ENCODE data around the gene LLGL2.
A peak's percentile ranks its signal among the peaks of the same experiment; 100 is the strongest.

Gene LLGL2

GRCh38 chr17:75521951-75522727, 3.4 kb upstream of the LLGL2 start:
- DNase-seq (ENCODE audit: low spot score), result no peak

- DNase-seq (ENCODE audit: low spot score), result no peak
Measured at GRCh38 chr17:75523647-75524046, 1.9 kb upstream of the LLGL2 start.

- no peak for DNase-seq (ENCODE audit: low spot score)
Measured at GRCh38 chr17:75524269-75524969, 1.1 kb upstream of the LLGL2 start.

- no peak for DNase-seq (ENCODE audit: low spot score)
Measured at GRCh38 chr17:75525806-75526554, 483 bp downstream of the LLGL2 start.

- DNase-seq (ENCODE audit: low spot score), result no peak
Measured at GRCh38 chr17:75526555-75527270, 1.2 kb downstream of the LLGL2 start.

DNA sequence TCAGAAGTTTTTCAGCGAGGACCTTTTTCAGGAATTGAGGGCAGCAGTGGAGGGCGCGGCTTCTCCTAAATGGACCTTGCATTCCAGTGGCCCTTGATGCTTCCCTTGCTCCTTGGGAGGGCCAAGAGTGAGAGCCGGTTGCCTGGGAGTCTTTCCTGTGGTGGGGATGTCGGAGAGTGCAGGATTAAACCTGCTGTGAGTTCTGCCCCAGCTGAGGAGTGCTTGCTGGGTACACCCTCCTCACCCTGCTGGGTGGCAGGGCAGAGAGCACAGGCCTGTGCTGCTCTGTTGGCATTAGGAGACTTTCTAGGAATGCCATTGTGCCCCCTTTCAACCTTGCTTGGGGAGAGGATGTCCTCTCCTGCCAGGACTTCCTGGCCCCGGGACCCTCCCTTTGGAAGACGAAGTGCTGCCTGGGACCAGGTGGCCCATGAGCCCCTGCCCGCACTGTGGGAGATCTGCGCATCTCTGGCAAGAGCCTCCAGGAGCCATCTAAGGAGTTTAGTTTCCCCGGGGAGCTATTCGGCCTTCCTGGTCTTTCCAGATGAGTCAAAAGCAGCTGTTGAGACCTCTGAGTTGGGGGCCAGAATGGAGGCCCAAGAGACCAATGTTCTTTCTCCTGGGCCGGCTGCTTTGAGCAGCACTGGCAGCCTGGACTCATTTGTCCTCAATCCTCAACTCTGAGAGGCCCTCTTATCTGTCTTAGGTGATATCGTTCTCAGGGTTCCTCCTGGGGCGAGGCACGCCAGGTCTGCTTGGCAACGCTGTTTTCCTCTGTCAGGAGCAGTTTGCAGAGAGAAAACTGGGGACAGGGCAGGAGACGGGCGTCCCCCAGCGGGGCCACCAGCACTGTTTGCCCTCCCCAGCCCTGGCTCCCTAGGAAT, 5.6 kb downstream of the LLGL2 start:
- no peak for DNase-seq (ENCODE audit: low spot score)

- no peak for DNase-seq (ENCODE audit: low spot score)
Measured at GRCh38 chr17:75531721-75532072, 6.2 kb downstream of the LLGL2 start.

DNA sequence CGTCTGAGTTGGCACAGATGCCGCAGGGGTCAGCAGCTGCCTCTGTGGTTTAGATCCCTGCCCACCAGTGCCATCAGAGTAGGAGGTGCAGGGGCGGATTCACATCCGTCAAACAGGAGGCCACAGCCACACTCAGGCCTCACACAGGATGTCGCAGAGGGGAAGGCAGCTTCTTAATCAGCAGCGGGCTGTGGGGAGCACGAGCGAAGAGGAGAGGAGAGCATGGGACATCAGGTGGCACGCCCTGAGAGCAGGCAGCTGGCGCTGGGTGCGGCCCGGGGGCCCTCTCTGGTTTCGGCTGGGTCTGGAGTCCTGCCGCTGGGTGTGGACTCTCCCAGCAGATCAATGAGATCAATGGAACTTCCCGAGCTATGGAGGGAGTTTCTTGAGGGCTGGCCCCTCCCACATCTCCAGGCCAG, 9.6 kb downstream of the LLGL2 start:
- peak; percentile 68 for DNase-seq (ENCODE audit: low spot score)

GRCh38 chr17:75535871-75536270, 10.4 kb downstream of the LLGL2 start:
- no peak for DNase-seq (ENCODE audit: low spot score)

DNA sequence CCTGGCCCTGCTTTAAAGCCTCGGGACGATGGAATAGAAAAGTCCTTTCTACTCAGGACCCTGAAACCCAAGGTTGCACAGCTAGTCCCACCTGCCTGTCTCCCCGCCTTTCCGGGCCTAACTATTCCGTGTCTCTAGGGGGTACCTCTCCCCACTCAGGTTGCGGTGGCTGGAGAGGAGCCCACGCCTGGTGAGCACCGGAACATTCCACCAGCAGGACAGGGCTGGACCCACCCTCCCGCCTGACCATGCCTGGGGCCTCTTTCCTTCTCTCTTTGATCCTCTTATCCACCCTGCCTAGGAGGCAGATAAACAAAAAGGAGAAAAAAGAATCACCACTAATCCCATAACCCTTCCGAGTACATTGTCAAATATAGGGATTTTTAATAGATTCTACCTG, 10.9 kb downstream of the LLGL2 start:
- no peak for DNase-seq (ENCODE audit: low spot score)

- DNase-seq (ENCODE audit: low spot score), result no peak
Measured at GRCh38 chr17:75539967-75540729, 14.7 kb downstream of the LLGL2 start.

DNA sequence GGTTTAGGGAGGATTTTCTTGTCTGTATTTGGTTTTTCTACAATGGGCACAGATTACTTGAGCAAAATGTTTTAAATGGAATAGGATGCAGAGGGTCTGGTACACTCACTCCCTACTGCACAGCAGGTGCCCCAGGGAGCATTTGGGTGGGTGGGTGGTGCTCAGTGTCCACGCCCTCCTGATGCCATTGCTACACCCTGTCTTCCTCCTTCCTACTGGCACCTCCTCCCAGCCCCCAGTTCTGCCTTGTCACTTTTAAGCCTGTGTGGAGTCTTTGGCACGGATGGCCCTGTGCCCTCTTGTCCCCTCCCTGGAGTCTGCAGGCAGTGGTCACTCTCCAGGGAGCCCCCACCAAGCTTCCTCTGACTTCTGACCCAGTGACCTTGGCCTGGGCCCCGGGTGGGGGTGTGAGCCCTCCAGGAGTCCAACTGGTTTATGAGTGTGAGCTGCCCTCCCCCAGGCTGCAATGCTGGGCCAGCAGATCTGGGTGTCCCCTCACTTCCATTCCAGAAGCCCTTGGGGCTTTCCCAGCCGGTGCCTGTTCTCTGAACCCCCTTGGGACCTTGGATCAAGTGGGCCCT, 15.5 kb downstream of the LLGL2 start:
- DNase-seq (ENCODE audit: low spot score), result no peak

DNA sequence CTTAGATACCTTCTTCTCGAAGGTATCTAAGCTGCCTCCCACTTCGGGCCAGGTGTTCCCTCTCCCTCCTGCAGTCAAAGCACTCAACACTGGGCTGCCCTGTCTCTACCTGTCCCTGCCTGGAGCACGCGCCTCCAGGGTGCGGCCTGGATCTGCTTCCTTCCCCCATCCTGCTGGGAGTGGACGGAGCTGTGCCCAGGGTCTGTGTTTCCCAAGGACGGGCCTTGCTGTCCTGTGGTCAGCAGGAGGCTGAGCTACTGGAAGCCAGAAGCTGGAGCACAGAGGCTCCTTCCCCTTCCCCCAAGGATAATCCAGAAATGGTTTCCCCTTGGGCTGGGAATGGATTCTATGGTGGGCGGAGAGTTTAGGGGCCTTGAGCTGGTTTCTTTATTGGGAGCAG, 16.7 kb downstream of the LLGL2 start:
- DNase-seq (ENCODE audit: low spot score), result no peak

GRCh38 chr17:75542728-75543336, 17.3 kb downstream of the LLGL2 start:
- no peak for DNase-seq (ENCODE audit: low spot score)

GRCh38 chr17:75544250-75544649, 18.8 kb downstream of the LLGL2 start:
- no peak for DNase-seq (ENCODE audit: low spot score)

DNA sequence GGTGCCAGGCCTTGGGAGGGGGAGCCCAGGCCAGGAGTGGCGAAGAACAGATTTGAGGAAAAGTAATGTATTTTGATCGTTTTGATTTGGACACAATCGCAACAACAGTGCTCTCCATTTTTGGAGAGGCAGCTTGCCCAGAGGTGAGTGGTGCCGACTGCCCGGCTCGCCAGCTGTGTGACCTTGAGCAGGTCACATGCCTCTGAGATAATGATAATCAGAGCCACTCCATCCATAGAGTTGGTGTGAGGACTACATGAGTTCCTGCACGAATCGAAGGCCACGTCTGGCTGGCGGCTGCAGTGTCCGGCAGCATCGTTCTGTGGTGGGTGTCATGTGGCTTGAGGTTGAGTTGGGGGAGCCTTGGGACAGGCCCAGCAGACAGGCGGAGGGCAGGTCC, 20.7 kb downstream of the LLGL2 start:
- DNase-seq (ENCODE audit: low spot score), result no peak

DNA sequence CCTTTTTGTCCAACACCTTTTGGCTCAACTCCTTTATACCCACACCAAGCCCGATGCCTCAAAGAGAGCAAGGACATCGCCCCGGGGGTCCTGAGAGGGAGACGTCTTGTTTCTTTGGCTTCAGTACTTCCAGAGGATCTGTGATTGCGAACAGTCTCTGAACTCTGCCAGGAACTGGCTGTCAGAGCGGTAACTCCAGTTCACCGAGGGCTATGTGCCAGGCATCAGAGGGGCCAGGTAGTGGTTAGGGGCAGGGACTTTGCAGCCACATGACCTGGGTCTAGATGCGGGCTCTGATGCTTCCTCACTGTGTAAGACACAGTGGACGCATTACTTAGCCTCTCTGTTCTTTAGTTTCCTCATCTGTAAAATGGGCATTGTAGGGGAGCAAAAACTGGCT, 21.6 kb downstream of the LLGL2 start:
- DNase-seq (ENCODE audit: low spot score), result no peak

DNA sequence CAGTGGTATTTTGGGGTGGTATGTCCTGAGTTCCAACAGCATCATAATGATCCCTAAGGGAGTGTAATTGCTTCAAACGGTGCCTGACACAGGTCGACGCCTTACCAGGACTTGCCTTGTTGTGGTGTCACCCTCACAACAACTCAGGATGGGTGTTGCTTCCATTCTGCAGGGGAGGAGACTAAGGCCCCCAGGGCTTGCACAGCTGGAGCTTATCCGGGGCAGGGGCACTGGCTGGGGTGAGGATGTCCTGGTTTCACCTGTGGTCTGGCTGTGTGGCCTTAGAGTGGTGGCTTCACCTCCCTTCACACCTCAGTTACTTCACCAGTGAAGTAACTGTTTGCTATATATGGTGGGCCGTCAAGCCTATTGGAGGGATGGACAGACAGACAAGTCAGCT, 23.3 kb downstream of the LLGL2 start:
- DNase-seq (ENCODE audit: low spot score), result no peak

GRCh38 chr17:75549246-75550138, 24.0 kb downstream of the LLGL2 start:
- DNase-seq (ENCODE audit: low spot score), result no peak

All from CD4-positive, alpha-beta T cell treated with Interleukin-2 at 100 ng/mL for 4 hours (primary cell).